H1 (cell line): ENCODE data around the gene SLC25A48. TPM values are rescaled to one million over a fixed set of nuclear protein-coding genes. Genes with fewer than 3 reads are reported as not detected.

Experiments used
- CTCF ChIA-PET: fragments of 300-600 bp; sonication (Branson Sonifier 250); formaldehyde crosslinking; loops from one replicate; lab custom pipeline; 2021; ENCODE audit not compliant: partially characterized antibody; lab: Charles Lee
- POLR2A ChIA-PET: fragments of 300-600 bp; sonication (Branson Sonifier 250); formaldehyde crosslinking; loops from one replicate; lab custom pipeline; 2021; ENCODE audit warnings: inconsistent platforms; ENCODE audit not compliant: partially characterized antibody; lab: Charles Lee
- DNase-seq, 2 experiments: peaks; one replicate each; pipeline versions ENCODE4 v3.0.0 to v3.0.0-alpha.2; 2010 to 2022; ENCODE audit warnings: low spot score in 2 of 2, low read depth in 1 of 2, mixed read lengths in 1 of 2
- FAIRE-seq: peaks from 2 replicates; lab custom pipeline; 2011; peaks lifted over from hg19 to GRCh38; lab: Jason Lieb, UNC
- H2AFZ ChIP-seq: 2 replicates; pipeline ENCODE4 v1.8.1; 2012; ENCODE audit warnings: low read length, inconsistent platforms
- H2AK5ac ChIP-seq: 2 replicates; pipeline ENCODE4 v1.6.1; 2013; ENCODE audit warnings: low read depth, low read length
- H2BK120ac ChIP-seq: replicated peaks from 2 replicates; pipeline ENCODE3; 2013; ENCODE audit warnings: low read depth, low read length, inconsistent platforms
- H2BK12ac ChIP-seq: 2 replicates; pipeline ENCODE4 v1.6.1; 2013; ENCODE audit warnings: low read depth, low read length
- H2BK15ac ChIP-seq: 2 replicates; pipeline ENCODE4 v1.6.1; 2013; ENCODE audit warnings: low read length
- H2BK20ac ChIP-seq: 2 replicates; pipeline ENCODE4 v1.6.1; 2013; ENCODE audit warnings: low read length
- H2BK5ac ChIP-seq: 2 replicates; pipeline ENCODE4 v1.6.1; 2013; ENCODE audit warnings: low read depth, low read length
- H3K14ac ChIP-seq: 2 replicates; pipeline ENCODE4 v1.6.1; 2013; ENCODE audit warnings: inconsistent platforms; ENCODE audit not compliant: insufficient read length
- H3K18ac ChIP-seq: 2 replicates; pipeline ENCODE4 v1.6.1; 2013; ENCODE audit warnings: low read length; ENCODE audit errors: extremely low read depth
- H3K23ac ChIP-seq: 2 replicates; pipeline ENCODE4 v1.6.1; 2013; ENCODE audit warnings: inconsistent platforms; ENCODE audit not compliant: insufficient read length
- H3K23me2 ChIP-seq: 2 replicates; pipeline ENCODE4 v1.6.1; 2013; ENCODE audit warnings: low read depth, low read length
- H3K27ac ChIP-seq: 2 replicates; pipeline ENCODE4 v1.6.1; 2011; ENCODE audit warnings: low read depth, low read length, inconsistent platforms
- H3K27me3 ChIP-seq, 4 experiments: replicated peaks in 1 of 4; 1 replicate in 1 of 4; 2 replicates in 3 of 4; pipeline versions ENCODE4 v1.6.1 to v1.8.1; 2011 to 2013; ENCODE audit warnings: low read length in 3 of 4, mild to moderate bottlenecking in 3 of 4, inconsistent platforms in 2 of 4, mixed read lengths in 2 of 4, moderate library complexity in 1 of 4; ENCODE audit not compliant: control insufficient read depth in 3 of 4, insufficient read depth in 3 of 4; ENCODE audit errors: extremely low read depth in 1 of 4
- H3K36me3 ChIP-seq, 4 experiments: 2 replicates each; pipeline versions ENCODE4 v1.6.1 to v1.8.1; 2011 to 2013; ENCODE audit warnings: mild to moderate bottlenecking in 4 of 4, low read length in 3 of 4, moderate library complexity in 2 of 4, control low read depth in 1 of 4, inconsistent platforms in 1 of 4; ENCODE audit not compliant: insufficient read depth in 4 of 4, control insufficient read depth in 2 of 4
- H3K4ac ChIP-seq: replicated peaks from 2 replicates; pipeline ENCODE3; 2013; ENCODE audit warnings: low read length, low read depth, mixed read lengths, inconsistent platforms; ENCODE audit not compliant: insufficient read length
- H3K4me1 ChIP-seq, 4 experiments: replicated peaks in 1 of 4; 1 replicate in 1 of 4; 2 replicates in 3 of 4; pipeline versions ENCODE4 v1.6.1 to v1.8.1; 2011 to 2013; ENCODE audit warnings: low read length in 3 of 4, inconsistent platforms in 2 of 4, mixed read lengths in 1 of 4; ENCODE audit not compliant: insufficient read depth in 4 of 4, control insufficient read depth in 3 of 4
- H3K4me2 ChIP-seq, 2 experiments: 2 replicates each; pipeline versions ENCODE4 v1.6.1 to v1.8.1; 2011 to 2013; ENCODE audit warnings: low read depth in 2 of 2, low read length in 2 of 2, control low read depth in 1 of 2, inconsistent platforms in 1 of 2, mild to moderate bottlenecking in 1 of 2; ENCODE audit not compliant: insufficient read depth in 1 of 2
- H3K4me3 ChIP-seq, 4 experiments: fragments of 200-600, 300-600 bp in 1 of 4; sonication (generic), shearing (Covaris generic), sonication (Bioruptor Twin) in 1 of 4; 2 replicates each; pipeline versions ENCODE4 v1.5.1 to v1.8.1; 2011 to 2016; ENCODE audit warnings: low read length in 4 of 4, low read depth in 3 of 4, control low read depth in 2 of 4, inconsistent platforms in 2 of 4, mild to moderate bottlenecking in 2 of 4, mixed read lengths in 1 of 4, moderate library complexity in 1 of 4; ENCODE audit not compliant: insufficient read depth in 2 of 4; ENCODE audit errors: extremely low read depth in 1 of 4
- H3K56ac ChIP-seq: replicated peaks from 2 replicates; pipeline ENCODE3; 2013; ENCODE audit warnings: low read depth, mild to moderate bottlenecking, mixed read lengths, low read length, inconsistent platforms; ENCODE audit not compliant: insufficient read length
- H3K79me1 ChIP-seq: 2 replicates; pipeline ENCODE4 v1.6.1; 2013; ENCODE audit warnings: low read depth, low read length, control low read depth
- H3K79me2 ChIP-seq, 2 experiments: 2 replicates each; pipeline versions ENCODE4 v1.6.1 to v1.8.1; 2012 to 2013; ENCODE audit warnings: low read length in 2 of 2, mild to moderate bottlenecking in 2 of 2, inconsistent platforms in 1 of 2; ENCODE audit not compliant: insufficient read depth in 2 of 2, control insufficient read depth in 1 of 2
- H3K9ac ChIP-seq, 4 experiments: replicated peaks in 1 of 4; 1 replicate in 1 of 4; 2 replicates in 3 of 4; pipeline versions ENCODE4 v1.6.1 to v1.8.1; 2011 to 2013; ENCODE audit warnings: low read depth in 3 of 4, low read length in 3 of 4, control low read depth in 2 of 4, mild to moderate bottlenecking in 2 of 4, moderate library complexity in 2 of 4, inconsistent platforms in 1 of 4; ENCODE audit errors: extremely low read depth in 1 of 4
- H3K9me3 ChIP-seq, 2 experiments: 2 replicates each; pipeline versions ENCODE4 v1.6.1 to v1.8.1; 2012 to 2013; ENCODE audit warnings: mild to moderate bottlenecking in 2 of 2, moderate library complexity in 2 of 2, control low read depth in 1 of 2, inconsistent platforms in 1 of 2, low read depth in 1 of 2, low read length in 1 of 2, mixed read lengths in 1 of 2; ENCODE audit not compliant: insufficient read depth in 2 of 2
- H4K20me1 ChIP-seq, 2 experiments: replicated peaks in 1 of 2; 2 replicates each; pipeline versions ENCODE3 to v1.8.1; 2011 to 2013; ENCODE audit warnings: inconsistent platforms in 2 of 2, low read length in 2 of 2, mild to moderate bottlenecking in 1 of 2; ENCODE audit not compliant: insufficient read depth in 2 of 2, control insufficient read depth in 1 of 2
- H4K5ac ChIP-seq: 2 replicates; pipeline ENCODE4 v1.6.1; 2013; ENCODE audit warnings: low read length, low read depth, mixed read lengths, inconsistent platforms; ENCODE audit not compliant: insufficient read length
- H4K8ac ChIP-seq: 2 replicates; pipeline ENCODE4 v1.8.0; 2013; ENCODE audit warnings: mild to moderate bottlenecking, moderate library complexity, low read length, inconsistent platforms; ENCODE audit not compliant: insufficient read depth; ENCODE audit errors: extremely low read depth
- H4K91ac ChIP-seq: replicated peaks from 2 replicates; pipeline ENCODE3; 2013; ENCODE audit warnings: low read length, mixed read lengths, inconsistent platforms; ENCODE audit not compliant: insufficient read length
- BCL11A ChIP-seq, 2 experiments: IDR thresholded peaks; one replicate each; pipeline ENCODE4 v1.6.1; 2011; ENCODE audit warnings: low read depth in 2 of 2, low read length in 2 of 2, mild to moderate bottlenecking in 2 of 2
- EZH2 ChIP-seq: fragments of 200-600 bp; sonication (generic); IDR thresholded peaks from 2 replicates; pipeline ENCODE4 v1.7.1; 2012; ENCODE audit warnings: low read depth, mild to moderate bottlenecking, moderate library complexity, low read length, inconsistent platforms; ENCODE audit not compliant: severe bottlenecking
- HDAC2 ChIP-seq, 2 experiments: fragments of 300-600 bp in 1 of 2; sonication (generic) in 1 of 2; IDR thresholded peaks; 2 replicates each; pipeline ENCODE4 v1.6.1; 2011 to 2012; ENCODE audit warnings: low read depth in 2 of 2, low read length in 2 of 2, mild to moderate bottlenecking in 2 of 2, moderate library complexity in 2 of 2, borderline replicate concordance in 1 of 2, inconsistent platforms in 1 of 2
- KDM1A ChIP-seq: fragments of 200-600, 300-600 bp; sonication (generic); IDR thresholded peaks from 2 replicates; pipeline ENCODE4 v1.7.1; 2016; ENCODE audit warnings: mild to moderate bottlenecking, low read length, borderline replicate concordance
- MAFK ChIP-seq: IDR thresholded peaks from 2 replicates; pipeline ENCODE4 v1.6.1; 2012; ENCODE audit warnings: low read depth, mild to moderate bottlenecking, improper control_type of control experiment, low read length
- POLR2A ChIP-seq, 2 experiments: IDR thresholded peaks; 1 replicate in 1 of 2; 2 replicates in 1 of 2; pipeline ENCODE4 v1.6.1; 2011; ENCODE audit warnings: low read depth in 2 of 2, low read length in 2 of 2, mild to moderate bottlenecking in 2 of 2; ENCODE audit errors: control extremely low read depth in 1 of 2
- SIX5 ChIP-seq: IDR thresholded peaks from 2 replicates; pipeline ENCODE4 v1.6.1; 2011; ENCODE audit warnings: mild to moderate bottlenecking, low read depth, low read length
- USF2 ChIP-seq: IDR thresholded peaks from 2 replicates; pipeline ENCODE4 v1.6.1; 2011; ENCODE audit warnings: low read length, improper control_type of control experiment
- YY1 ChIP-seq: IDR thresholded peaks from 2 replicates; pipeline ENCODE4 v1.6.1; 2011; ENCODE audit warnings: low read depth, mild to moderate bottlenecking, low read length
- WGBS, 2 experiments: shearing (Covaris generic) in 1 of 2; methylation state at CpG; one replicate each; pipeline versions ENCODE4 v1.1.6 to v1.1.7; 2013 to 2015; ENCODE audit warnings: low lambda C conversion rate in 2 of 2, mixed read lengths in 2 of 2, inconsistent platforms in 1 of 2, low coverage in 1 of 2, missing lambda C conversion rate in 1 of 2; ENCODE audit not compliant: insufficient replicate concordance in 2 of 2, insufficient coverage in 1 of 2, insufficient read length in 1 of 2; ENCODE audit errors: extremely low coverage in 1 of 2, missing lambda C conversion rate in 1 of 2; 5-methylcytosine and 5-hydroxymethylcytosine counted together
- polyA plus RNA-seq, 7 experiments: library from polyadenylated mRNA; depleted of rRNA in 3 of 7; stranded (reverse) in 5 of 7; unstranded in 2 of 7; fragments of >200 nt in 5 of 7; fragments of 200-250 nt in 2 of 7; gene quantifications; 1 replicate in 5 of 7; 2 replicates in 1 of 7; 4 replicates in 1 of 7; pipeline versions ENCODE4 v1.2.1 to v1.2.3, GENCODE V29; 2011 to 2013; ENCODE audit warnings: missing spikeins in 2 of 7, mixed read lengths in 2 of 7
- total RNA-seq: library from RNA; stranded (reverse); fragmentation: NEBNext Ultra II Directional; extraction: Animal tissue kit (Norgen Biotek cat#: 25700); gene quantifications from 2 replicates; pipeline ENCODE4 v1.2.1, GENCODE V29; 2021
- TF ChIP-seq, protein P1 (sequence below): IDR thresholded peaks from 2 replicates; pipeline ENCODE4 v1.6.1; 2012; ENCODE audit warnings: low read length, inconsistent platforms

SLC25A48 gene
- total and polyA plus RNA-seq, 2 of the 8 experiments (the other 6 are each of a cell fraction or from before 2014, with no cell fraction given), result 1.3 to 1.8 TPM

DNA sequence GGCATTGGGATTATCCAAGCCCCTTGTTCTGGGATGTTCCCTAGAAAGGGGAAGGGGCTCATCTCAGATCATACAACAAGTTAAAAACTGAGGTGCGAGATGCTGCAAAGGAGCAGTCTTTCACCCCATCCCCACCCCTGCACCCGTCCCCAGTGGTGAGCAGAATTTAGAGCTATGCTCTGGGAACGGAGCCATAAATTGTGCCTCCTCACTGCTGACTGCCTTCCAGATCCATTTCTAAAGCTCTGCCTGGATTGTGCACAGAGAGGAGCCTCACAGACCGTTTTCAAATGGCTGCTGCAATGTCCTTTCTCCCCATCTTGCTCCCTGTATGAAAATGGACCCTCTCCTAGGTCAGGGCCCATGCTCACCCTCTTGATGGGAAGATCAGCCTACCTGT lies 8.3 kb downstream of the SLC25A48 start:
- TF ChIP-seq KDM1A (no peak), EZH2 (no peak), YY1 (no peak), SIX5 (no peak), USF2 (no peak), MAFK (no peak), HDAC2 (IDR thresholded peaks at IDR 0.05; ENCODE audit: borderline replicate concordance in 1 of 2, low read depth in 2 of 2, low read length in 2 of 2) (no peak), POLR2A (IDR thresholded peaks at IDR 0.05; ENCODE audit: control extremely low read depth in 1 of 2, low read depth in 2 of 2, low read length in 2 of 2) (no peak), BCL11A (IDR thresholded peaks at IDR 0.05; ENCODE audit: low read depth in 2 of 2, low read length in 2 of 2) (no peak)
- TF ChIP-seq, protein P1, sequence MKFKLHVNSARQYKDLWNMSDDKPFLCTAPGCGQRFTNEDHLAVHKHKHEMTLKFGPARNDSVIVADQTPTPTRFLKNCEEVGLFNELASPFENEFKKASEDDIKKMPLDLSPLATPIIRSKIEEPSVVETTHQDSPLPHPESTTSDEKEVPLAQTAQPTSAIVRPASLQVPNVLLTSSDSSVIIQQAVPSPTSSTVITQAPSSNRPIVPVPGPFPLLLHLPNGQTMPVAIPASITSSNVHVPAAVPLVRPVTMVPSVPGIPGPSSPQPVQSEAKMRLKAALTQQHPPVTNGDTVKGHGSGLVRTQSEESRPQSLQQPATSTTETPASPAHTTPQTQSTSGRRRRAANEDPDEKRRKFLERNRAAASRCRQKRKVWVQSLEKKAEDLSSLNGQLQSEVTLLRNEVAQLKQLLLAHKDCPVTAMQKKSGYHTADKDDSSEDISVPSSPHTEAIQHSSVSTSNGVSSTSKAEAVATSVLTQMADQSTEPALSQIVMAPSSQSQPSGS, result no peak
- Histone ChIP-seq H2BK15ac (no peak overlapping the region), H3K27ac (no peak overlapping the region), H3K9ac (no peak overlapping the region), H3K23ac (no peak overlapping the region), H3K4me2 (no peak overlapping the region), H3K18ac (no peak overlapping the region), H2BK120ac (no peak overlapping the region), H3K79me2 (no peaks in the 10 kb centered on the region), H3K79me1 (no peaks in the 10 kb centered on the region), H3K4ac (no peak overlapping the region), H4K8ac (no peak overlapping the region), H3K4me3 (no peak overlapping the region), H2AFZ (no peak overlapping the region), H2BK20ac (no peak overlapping the region), H3K9me3 (peaks cover 5 to 13% of the 10 kb centered on the region in 2 experiments; a peak in 2 of 4 replicates), H4K20me1 (no peaks in the 10 kb centered on the region), H3K14ac (no peak overlapping the region), H2BK5ac (no peak overlapping the region), H3K36me3 (no peaks in the 10 kb centered on the region), H3K23me2 (no peaks in the 10 kb centered on the region), H3K56ac (no peak overlapping the region), H3K27me3 (no peaks in the 10 kb centered on the region), H4K91ac (no peak overlapping the region), H2BK12ac (no peak overlapping the region), H3K4me1 (no peaks in the 10 kb centered on the region), H4K5ac (no peak overlapping the region), H2AK5ac (no peak overlapping the region)
- FAIRE-seq (no peak), DNase-seq (no peak)
- POLR2A ChIA-PET, result interaction anchor here (0.9 kb wide), 1 partner anchor 8 kb away, joined by 3 read pairs; the partner anchor contains the start of gene SLC25A48
- 98% methylated on average over 4 of the region's 4 CpGs; no CpG with 5 or more reads in 1 of the 2 experiments for WGBS, 2 experiments
- CTCF ChIA-PET, result interaction anchor here (1.3 to 4.0 kb wide), 5 partner anchors 8 to 290 kb away, joined by 3 to 19 read pairs (median 6); partner anchors contain the start of gene SLC25A48
